HG03060 (cell line): ENCODE measurements around the gene PODXL.

Experiments
- ATAC-seq: cut with Tn5 transposase; IDR thresholded peaks from one replicate; pipeline ENCODE4 v1.9.1; 2021; ENCODE audit warnings: low read depth, moderate number of reproducible peaks; ENCODE audit not compliant: unreplicated experiment

The PODXL gene

DNA sequence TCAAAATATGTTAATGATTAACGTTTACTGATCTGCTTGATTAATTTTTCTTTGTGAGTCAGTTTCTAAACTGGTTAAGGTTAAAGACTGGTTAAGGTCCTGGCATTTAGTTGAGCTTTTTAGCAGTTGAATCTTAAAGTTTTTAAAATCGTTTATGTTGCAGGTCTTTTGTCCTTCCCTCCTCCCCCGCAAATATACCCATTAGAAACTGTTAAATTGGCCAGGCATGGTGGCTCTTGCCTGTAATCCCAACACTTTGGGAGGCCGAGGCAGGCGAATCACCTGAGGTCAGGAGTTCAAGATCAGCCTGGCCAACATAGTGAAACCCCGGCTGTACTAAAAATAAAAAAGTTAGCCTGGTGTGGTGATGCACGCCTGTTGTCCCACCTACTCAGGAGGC is 100.9 kb downstream of the PODXL start:
- ATAC-seq: no peak

DNA sequence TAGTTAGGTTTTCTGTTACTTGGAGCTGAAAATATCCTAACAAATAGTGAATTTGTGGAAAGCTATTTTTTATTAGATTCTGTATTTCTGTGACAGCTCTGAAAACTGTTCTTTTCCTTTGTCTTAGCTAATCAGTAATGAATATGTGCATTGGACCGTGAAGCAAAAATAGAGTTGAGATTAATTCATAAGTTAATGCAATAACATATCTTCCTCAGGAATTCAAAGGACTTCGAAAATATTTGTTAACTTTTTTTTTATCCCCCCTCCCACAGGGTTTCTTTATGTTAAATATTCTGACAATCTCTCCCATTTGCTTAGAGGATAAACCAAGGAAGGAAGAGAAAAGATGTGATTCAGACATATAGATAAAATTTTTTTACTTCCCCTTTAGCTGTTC is 101.4 kb downstream of the PODXL start:
- ATAC-seq: no peak

GRCh38 chr7:131454498-131454897 is 101.9 kb downstream of the PODXL start:
- no peak for ATAC-seq
